ENCODE measurements around the gene SLC4A2.
A peak's percentile ranks its signal among the peaks of the same experiment; 100 is the strongest.

The SLC4A2 gene

DNA sequence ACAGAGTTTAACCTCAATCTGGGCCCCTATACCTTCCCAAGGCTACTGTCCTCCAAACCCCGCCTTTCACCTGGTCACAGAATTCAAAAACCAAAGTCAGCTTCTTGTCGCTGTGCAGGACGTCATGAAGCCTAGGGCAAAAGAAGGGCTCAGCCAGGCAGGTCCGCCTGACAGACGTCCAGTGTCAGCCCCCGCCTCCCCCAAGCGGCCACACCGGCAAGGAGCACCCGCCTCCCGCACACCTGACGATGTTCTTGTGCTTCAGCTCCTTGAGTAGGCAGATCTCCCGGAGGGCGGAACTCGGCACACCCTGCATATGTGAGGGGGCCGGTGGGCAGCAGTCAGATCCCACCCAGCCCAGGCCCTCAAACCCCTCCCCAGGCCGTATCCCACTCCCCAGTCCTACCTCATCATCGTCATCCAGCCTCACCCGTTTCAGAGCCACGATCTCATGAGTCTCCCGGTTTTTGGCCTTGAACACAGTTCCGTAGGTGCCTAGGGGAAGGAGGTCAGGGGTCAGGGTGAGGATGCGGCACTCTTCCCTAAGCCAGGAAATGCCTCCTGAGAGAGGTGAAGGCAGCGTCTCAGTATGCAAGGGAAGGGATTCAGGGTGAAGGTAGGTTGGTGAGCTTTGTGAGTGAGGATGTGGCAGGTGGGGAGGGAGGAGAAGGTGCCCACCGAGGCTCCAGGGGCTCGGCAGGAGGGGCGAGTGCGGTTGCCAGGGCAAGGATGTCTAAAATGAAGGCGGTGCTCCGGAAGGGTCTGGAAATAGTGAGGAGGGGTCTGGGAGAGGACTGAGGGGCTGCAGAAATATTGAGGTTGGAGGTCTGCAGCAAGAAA, 2.5 kb upstream of the SLC4A2 start:
- in situ Hi-C loops (cut with HindIII; ENCODE audit: low pct_unique_long_range_greater_than_20kb, low sequenced_read_pairs) = no loop called here
- TF ChIP-seq JUND (IDR thresholded peaks at IDR 0.05; ENCODE audit: low read depth) = no peak
- DNase-seq (ENCODE audit: low read depth in 1 of 2, low spot score in 1 of 2) = no peak

DNA sequence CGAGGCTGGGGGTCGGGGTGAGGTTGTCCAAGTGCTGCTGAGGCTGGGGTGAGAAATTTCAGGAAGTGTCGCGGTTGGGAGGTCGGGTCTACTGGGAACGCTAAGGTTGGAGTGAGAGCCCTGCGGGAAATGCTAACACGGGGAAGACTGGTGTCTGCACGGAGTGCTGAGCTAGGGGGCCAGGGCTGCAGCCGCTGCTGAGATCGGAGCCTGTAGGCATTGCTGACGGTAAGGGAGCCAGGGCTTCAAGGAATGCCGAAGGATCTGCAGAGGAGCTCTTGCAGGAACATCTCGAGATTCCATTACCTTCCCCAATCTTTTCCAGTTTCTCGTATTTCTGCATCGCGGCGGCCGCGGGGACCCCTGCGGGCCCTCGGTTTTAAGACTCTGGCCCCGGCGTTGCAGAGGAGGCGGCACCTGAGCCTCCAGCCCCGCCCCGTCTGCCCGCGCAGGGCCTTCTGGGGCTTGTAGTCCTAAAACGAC, 1.8 kb upstream of the SLC4A2 start, which contains the start of gene CDK5:
TSS of gene CDK5 (minus strand) at position 392 of the 483 bp plus-strand sequence. CDS start at position 343, 49 bp downstream.
- no peak for DNase-seq (ENCODE audit: low read depth in 1 of 2, low spot score in 1 of 2)
- in situ Hi-C loops (cut with HindIII; ENCODE audit: low pct_unique_long_range_greater_than_20kb, low sequenced_read_pairs) = no loop called here
- TF ChIP-seq JUND (IDR thresholded peaks at IDR 0.05; ENCODE audit: low read depth) = no peak

DNA sequence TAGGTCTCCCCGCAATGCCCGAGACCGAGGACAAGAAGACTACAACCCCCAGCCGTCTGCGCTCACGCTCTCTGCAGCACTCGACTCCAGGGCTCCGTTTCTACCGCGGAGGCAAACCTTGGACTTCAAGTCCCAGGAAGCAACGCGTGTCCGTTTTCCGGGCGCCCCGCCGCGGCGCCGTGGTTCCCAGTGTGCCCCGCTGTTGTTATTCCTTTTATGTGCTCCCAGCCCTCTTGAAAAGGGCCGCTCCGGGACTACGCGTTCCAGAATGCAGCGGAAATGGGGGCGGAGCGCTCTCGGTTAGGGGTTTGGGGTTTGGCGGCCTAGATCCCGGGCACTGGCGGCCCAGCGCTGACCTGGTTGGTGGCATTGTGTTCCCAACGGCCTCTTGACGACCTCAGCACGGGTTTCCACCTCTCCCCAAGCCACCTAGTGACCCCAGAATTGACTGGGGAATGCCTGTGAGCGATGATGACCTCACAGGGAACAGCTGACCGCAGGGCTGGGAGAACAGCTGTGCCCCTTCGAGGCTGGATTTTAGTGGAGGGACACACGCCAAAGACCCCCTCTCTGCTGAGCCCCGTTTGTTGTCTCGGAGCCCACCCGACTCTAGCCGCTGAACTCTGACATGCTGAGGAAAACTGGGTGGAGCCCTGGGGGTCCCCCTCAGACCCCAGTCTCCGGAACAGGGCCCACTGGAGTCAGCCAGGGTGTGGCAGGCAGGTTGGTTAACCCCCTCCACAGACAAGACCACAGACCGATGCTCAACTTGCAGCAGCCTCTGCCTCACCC, 1.2 kb upstream of the SLC4A2 start:
- TF ChIP-seq JUND (IDR thresholded peaks at IDR 0.05; ENCODE audit: low read depth) = no peak
- DNase-seq (ENCODE audit: low read depth in 1 of 2, low spot score in 1 of 2) = peak; percentile 97 to 99
- in situ Hi-C loops (cut with HindIII; ENCODE audit: low pct_unique_long_range_greater_than_20kb, low sequenced_read_pairs) = no loop called here

DNA sequence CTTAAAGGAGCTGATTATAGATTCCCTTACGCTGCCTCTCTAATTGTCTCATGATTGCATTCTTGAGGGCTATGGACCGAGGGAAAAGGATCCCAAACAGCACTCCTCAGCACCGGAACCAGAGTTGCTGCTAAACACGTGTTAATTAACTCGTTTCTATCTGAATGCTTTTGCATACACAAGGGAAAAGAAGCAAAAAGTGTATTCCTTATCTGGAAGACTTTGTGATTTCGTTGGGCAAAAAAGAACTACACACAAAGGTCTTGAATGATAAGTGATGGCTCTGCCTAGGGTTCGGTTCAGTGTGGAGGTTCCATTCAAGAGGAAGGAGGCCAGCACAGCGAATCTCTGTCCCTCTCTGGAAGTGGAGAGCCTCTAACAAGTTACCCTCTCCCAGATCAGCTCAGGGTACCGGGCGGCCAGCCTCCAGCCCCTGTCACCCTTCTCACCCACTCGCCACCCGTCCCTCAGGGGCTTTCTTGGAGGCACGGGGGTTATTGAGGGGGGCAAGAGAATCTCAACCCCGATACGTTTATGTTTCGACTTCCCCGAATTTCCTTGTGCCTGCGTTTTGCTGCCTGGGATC, 515 bp upstream of the SLC4A2 start:
- TF ChIP-seq JUND (IDR thresholded peaks at IDR 0.05; ENCODE audit: low read depth) = no peak
- no peak for DNase-seq (ENCODE audit: low read depth in 1 of 2, low spot score in 1 of 2)
- in situ Hi-C loops (cut with HindIII; ENCODE audit: low pct_unique_long_range_greater_than_20kb, low sequenced_read_pairs) = no loop called here

DNA sequence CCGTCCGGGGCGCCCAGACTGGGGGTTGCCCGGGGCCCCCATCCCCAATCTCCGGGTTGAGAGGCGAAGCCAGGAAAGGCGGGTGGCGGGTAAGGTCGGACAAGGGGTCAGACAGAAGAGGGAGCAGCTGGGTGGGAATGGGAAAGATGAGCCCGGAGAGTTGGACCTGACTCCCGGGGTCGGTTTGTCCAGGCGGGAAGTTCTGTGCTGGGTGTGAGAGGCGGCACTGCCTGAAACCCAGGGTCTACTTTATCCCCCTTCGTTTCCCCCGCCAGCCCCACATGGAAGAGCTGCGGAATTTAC, 675 bp downstream of the SLC4A2 start:
- no peak for TF ChIP-seq JUND (IDR thresholded peaks at IDR 0.05; ENCODE audit: low read depth)
- in situ Hi-C loops (cut with HindIII; ENCODE audit: low pct_unique_long_range_greater_than_20kb, low sequenced_read_pairs) = no loop called here
- DNase-seq (ENCODE audit: low read depth in 1 of 2, low spot score in 1 of 2) = no peak

DNA sequence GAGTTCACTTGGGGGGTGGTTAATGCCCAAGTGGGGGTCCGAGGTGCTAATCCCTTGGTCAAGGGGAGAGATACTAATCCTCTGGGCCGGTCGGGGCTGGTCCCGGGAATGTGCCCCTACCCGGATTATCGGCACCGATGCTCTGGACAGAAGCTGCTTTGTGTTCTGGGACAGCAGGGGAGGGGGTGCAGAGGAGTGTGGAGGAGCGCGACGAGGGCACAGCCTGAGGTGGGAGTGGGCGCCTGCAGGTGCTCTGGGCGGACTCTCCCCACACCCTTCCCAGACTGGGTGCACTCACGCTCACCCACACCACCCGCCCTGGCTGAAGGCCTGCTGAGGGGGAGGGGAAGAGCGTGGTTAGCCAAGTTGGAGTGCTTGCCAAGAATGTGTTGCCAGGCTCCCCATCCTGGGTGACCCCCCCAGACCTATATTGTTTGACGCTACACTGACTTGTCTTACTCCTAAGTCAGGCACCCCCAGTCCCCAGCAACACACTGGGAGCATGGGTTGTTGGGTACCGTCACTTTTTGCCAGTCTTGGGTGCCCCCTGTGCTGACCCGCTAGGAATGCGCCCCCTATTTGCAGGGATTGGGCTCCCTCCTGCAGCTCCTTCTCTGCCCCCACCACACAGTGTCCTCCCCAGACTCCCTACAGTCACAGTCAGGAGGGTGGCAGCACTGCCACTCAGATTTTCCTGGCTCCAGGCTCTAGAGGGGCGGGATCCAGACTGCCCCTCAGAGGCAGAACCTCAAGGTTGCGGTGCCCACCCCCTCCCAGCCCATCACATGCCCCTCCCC, 1.2 kb downstream of the SLC4A2 start:
- no peak for TF ChIP-seq JUND (IDR thresholded peaks at IDR 0.05; ENCODE audit: low read depth)
- in situ Hi-C loops (cut with HindIII; ENCODE audit: low pct_unique_long_range_greater_than_20kb, low sequenced_read_pairs) = no loop called here
- peak in 1 of 2 experiments; percentile 68 for DNase-seq (ENCODE audit: low read depth in 1 of 2, low spot score in 1 of 2)

DNA sequence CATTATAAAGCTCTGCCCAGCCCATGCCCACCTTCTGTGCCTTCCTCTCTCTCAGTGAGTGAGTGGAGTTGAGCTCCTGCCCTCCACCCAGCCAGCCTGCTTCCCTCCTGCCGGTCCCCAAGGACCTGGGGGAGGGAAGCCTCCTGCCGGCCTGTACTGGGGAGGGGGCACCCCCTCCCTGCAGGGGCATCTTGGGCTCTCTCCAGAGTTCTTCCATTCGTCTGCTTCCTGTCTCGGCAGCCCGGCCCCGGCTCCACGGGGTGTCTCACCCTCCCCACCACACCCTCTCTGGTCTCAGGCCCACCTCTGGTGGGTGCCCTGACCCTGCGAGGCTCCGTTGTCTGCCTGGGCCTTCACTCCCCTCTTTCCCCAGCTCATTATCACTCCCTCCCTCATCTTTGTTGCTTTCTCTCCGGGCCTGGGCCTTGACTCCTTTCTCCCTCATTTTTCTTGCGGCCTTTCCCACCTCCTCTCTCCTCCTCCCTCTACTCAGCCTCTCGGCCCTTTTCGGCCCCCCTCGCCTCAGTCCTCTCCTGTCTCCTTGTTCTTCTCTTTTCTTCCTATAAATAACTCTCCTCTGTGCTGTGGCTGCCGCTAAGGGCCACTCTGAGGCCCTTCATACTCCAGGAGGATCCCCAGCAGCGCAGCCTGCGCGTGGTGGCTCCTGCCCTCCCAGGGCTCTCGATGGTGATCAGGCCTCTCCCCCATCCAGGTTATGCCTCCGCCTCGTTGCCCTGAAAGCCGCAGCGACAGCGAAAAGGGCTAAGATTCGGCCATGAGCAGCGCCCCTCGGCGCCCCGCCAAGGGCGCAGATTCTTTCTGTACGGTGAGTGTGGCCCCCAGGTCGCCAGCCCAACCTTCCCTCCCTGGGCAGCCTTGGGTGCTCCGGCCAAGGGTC, 2.1 kb downstream of the SLC4A2 start:
- TF ChIP-seq JUND (IDR thresholded peaks at IDR 0.05; ENCODE audit: low read depth) = no peak
- no peak for DNase-seq (ENCODE audit: low read depth in 1 of 2, low spot score in 1 of 2)
- in situ Hi-C loops (cut with HindIII; ENCODE audit: low pct_unique_long_range_greater_than_20kb, low sequenced_read_pairs) = no loop called here

DNA sequence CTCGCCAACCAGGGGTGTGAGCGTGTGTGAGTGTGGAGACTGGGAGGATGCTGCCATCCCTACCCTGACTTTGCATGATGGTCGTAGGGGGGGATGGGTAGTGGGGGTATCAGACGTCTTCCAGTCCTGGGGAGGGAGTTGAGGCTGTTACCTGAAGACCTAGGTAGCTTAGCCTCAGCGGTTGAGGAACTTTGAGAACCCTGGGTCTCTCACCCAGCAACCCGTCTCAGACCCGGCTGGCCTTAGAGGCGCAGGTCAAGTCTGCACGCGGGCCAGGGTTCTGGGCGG, 2.7 kb downstream of the SLC4A2 start:
- DNase-seq (ENCODE audit: low read depth in 1 of 2, low spot score in 1 of 2) = no peak
- in situ Hi-C loops (cut with HindIII; ENCODE audit: low pct_unique_long_range_greater_than_20kb, low sequenced_read_pairs) = no loop called here
- TF ChIP-seq JUND (IDR thresholded peaks at IDR 0.05; ENCODE audit: low read depth) = no peak

DNA sequence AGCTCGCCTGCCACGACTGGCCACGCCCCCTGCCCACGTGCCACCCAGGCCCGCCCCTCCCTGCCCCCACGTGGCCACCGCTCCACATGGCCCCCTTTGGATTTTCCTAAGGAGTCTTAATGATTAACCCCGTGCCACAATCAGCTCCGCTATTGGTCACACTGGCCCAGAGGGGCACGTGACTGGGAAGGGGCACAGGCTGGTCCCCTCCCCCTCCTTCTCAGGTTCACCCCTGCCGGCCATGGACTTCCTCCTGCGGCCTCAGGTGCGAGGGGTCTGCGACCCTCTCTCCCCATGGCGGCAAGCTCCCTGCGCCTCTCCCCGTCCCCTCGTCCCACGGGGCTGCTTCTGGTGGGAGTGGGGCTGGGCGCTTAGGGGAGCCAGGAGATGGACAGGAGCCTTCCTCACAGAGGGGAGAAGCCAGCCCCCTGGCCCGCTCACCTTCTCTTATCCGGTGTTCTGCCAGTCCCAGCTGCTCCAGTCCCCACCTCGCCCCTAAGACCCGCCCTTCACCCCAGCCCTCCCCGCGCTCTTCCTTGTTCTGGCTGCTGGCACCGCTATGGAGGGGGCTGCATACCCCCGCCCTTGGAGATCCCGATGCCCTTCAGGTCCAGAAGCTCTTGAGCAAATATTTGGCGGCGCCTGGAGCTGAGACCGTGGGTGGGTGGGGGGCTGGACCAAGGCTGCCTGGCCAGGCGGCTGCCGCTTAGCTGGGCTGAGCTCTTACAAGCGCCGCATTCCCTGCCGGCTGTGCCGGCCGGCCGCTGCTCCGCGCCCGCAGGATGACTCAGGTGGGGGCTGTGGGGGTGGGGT, 3.2 kb downstream of the SLC4A2 start:
- in situ Hi-C loops (cut with HindIII; ENCODE audit: low pct_unique_long_range_greater_than_20kb, low sequenced_read_pairs) = no loop called here
- DNase-seq (ENCODE audit: low read depth in 1 of 2, low spot score in 1 of 2) = no peak
- TF ChIP-seq JUND (IDR thresholded peaks at IDR 0.05; ENCODE audit: low read depth) = no peak

DNA sequence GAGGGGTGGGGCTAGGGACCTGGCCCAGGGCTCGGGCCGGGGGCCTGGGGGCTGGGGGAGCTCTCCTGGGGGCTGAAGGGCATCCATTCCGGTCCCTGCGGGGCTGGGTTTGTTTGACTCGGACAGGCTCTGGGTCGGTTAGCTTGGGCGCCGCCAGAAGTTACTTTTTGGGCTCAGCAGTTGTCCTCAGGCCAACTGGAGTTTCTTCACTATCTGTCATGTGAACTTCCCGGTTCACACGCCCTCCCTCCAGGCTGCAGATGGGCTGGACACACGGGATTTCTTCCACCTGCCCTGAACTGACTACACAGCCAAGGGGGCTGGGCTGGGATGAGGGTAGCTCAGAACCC, 3.8 kb downstream of the SLC4A2 start:
- TF ChIP-seq JUND (IDR thresholded peaks at IDR 0.05; ENCODE audit: low read depth) = no peak
- no peak for DNase-seq (ENCODE audit: low read depth in 1 of 2, low spot score in 1 of 2)
- in situ Hi-C loops (cut with HindIII; ENCODE audit: low pct_unique_long_range_greater_than_20kb, low sequenced_read_pairs) = no loop called here

DNA sequence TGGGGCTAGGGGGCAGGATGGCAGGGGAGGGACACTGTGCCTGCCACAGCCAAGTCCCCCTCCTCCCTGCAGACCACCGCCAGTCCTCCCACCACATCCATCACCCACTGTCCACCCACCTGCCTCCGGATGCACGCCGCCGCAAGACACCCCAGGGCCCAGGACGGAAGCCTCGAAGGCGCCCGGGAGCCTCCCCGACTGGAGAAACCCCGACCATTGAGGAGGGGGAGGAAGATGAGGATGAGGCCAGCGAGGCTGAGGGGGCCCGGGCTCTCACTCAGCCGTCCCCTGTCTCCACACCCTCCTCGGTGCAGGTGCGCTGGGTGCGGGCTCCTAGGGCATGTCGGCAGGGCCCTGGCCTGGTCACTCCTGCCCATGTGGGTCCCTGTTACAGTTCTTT, 5.1 kb downstream of the SLC4A2 start:
- in situ Hi-C loops (cut with HindIII; ENCODE audit: low pct_unique_long_range_greater_than_20kb, low sequenced_read_pairs) = no loop called here
- no peak for DNase-seq (ENCODE audit: low read depth in 1 of 2, low spot score in 1 of 2)
- TF ChIP-seq JUND (IDR thresholded peaks at IDR 0.05; ENCODE audit: low read depth) = no peak

All from T47D (cell line).